GM21723 (cell line): Measurements from ENCODE around the gene ATAD3A.
"Not testable (repeated sequence)": the region's sequence is repeated elsewhere in the genome, so short reads cannot be mapped to it uniquely, and the experiment has no call there.

Source experiments
- ATAC-seq: cut with Tn5 transposase; IDR thresholded peaks from one replicate; pipeline ENCODE4 v1.9.1; 2021; ENCODE audit warnings: mild to moderate bottlenecking, moderate library complexity; ENCODE audit not compliant: unreplicated experiment

The ATAD3A gene

DNA sequence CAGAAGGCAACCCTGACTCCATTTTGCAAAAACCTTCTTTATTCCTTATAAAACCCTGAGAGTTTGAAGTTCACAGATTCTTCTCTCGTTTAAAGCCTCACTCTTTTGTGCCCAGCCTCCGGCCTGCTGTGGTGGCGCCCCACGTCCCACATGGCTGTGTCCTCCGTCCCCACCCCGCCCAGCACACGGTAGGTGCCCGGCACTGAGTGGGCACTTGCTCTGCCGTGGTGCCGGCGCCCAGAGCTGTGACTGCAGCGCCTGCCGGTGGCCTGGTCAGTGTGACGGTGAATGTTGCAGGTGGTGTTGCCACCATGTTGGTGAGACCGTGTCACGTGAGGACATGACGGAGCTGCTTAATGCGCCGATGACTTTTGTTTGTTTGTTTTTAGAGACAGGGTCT is 9.4 kb downstream of the ATAD3A start:
- ATAC-seq = no peak

DNA sequence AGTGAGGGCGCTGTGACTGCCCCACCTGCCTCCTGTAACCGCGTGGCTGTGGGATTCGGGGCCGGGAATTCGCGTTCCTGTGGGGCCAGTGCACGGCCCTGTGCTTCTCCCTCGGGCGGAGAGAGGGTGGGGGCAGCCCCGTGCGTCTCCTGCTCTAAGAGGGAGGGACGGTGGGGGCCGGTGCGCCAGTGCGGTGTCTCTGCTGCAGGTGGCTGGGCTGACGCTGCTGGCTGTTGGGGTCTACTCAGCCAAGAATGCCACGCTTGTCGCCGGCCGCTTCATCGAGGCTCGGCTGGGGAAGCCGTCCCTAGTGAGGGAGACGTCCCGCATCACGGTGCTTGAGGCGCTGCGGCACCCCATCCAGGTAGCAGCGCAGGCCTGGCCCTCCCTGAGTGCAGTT is 10.6 kb downstream of the ATAD3A start:
- ATAC-seq = not testable (repeated sequence)

DNA sequence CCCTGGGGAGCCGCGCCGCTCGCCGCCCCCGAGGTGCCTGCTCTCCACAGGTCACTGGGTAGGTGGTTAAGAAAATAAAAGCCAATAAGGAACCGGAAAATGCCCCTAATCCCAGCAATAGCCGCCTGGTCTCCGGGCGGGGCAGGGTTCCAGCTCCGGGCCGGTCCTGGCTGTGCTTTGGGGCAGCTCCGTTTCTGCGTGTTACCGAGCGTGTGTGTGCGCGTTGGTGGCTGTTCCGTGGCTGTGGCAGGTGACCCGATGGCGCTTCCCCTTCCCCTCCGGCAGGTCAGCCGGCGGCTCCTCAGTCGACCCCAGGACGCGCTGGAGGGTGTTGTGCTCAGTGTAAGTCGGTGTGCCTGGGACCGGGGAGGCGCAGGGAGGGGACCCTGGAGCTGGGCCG is 11.3 kb downstream of the ATAD3A start:
- not testable (repeated sequence) for ATAC-seq

DNA sequence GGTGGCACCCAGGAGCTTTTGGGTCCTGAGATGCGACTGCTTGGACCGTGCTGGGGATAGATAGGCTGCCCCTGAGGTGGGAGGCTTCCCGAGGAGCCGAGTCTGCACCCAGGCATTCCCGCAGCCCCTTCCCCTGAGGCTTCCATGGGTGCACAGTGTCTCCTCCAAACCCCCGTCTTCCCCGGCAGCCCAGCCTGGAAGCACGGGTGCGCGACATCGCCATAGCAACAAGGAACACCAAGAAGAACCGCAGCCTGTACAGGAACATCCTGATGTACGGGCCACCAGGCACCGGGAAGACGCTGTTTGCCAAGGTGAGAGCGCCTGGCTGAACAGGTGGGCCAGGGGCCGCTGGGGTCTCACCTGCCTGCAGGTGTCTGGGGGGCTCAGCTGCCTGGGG is 11.7 kb downstream of the ATAD3A start:
- ATAC-seq = not testable (repeated sequence)

DNA sequence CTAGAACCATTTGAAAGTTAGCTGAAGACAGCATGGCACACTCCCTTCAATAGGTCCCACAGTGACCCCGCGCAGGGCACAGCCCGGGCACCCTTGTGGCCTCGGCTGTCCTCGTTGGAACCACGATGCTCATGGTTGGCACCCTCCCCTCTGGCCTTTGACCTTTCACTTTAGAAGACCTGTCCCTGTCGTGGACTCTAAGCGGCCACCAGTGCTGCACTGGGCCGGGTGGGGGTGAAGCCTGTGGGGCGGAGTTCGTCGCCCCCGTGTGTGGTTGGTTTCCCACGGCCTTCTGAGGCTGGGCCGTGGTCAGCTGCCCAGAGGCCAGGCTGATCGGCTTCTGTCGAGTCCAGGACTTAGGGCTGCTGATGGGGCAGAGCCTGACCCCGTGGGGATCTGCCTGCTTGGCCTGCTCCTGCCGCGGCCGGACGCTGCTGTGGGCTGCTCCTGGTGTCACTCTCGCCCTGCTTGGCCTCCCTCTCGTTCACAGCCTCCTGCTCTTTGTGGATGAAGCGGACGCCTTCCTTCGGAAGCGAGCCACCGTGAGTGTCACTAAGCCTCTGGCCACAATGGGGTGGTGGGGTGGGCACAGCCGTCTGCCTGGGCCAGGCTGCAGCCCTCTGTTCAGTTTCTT is 12.9 kb downstream of the ATAD3A start:
- not testable (repeated sequence) for ATAC-seq

DNA sequence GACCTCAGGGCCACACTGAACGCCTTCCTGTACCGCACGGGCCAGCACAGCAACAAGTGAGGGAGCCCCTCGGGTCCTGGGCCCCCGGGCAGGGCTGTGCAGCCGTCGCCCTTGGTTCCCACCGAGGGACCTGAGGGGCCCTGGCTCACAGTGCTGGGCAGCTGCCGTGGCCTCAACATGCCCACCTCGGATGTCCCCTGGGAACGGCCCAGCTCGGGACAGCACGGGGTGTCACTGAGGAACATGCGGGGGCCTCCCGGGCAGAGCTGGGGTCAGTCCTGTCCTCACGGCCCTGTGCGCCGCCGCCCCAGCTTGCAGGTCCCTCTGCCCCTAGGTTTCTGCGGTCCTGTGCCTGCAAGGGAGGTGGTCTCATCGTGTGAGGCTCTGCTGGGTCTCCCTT is 14.5 kb downstream of the ATAD3A start:
- ATAC-seq = not testable (repeated sequence)

DNA sequence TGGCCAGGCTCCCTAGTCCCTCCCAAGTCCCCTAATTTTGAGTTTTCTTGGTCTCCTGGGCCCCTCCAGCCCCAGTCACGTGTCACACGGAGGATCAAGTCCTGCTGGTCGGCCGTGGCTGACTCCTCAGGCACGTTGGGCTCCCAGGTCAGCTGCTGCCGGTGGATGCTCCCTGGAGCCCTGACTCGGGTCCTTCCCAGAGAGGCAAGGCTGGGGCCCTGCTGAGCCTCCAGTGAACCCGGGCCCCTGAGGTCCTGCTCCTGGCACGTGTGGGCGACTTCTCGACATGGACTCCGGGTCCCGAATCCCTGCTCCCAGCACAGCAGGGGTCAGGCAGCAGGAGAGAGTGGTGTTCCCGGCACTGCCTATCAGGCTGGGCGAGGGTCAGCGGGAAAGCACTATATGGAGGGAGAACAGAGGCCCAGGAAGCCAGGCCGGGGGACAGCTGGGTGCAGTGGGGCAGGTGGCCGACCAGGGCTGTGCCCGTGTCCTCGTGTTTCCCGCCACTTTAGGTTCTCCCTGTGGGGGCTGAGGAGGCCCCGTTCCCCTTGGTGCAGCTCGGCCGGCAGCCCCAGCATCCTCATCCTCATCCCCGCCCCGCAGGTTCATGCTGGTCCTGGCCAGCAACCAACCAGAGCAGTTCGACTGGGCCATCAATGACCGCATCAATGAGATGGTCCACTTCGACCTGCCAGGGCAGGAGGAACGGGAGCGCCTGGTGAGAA is 15.3 kb downstream of the ATAD3A start:
- no peak for ATAC-seq

DNA sequence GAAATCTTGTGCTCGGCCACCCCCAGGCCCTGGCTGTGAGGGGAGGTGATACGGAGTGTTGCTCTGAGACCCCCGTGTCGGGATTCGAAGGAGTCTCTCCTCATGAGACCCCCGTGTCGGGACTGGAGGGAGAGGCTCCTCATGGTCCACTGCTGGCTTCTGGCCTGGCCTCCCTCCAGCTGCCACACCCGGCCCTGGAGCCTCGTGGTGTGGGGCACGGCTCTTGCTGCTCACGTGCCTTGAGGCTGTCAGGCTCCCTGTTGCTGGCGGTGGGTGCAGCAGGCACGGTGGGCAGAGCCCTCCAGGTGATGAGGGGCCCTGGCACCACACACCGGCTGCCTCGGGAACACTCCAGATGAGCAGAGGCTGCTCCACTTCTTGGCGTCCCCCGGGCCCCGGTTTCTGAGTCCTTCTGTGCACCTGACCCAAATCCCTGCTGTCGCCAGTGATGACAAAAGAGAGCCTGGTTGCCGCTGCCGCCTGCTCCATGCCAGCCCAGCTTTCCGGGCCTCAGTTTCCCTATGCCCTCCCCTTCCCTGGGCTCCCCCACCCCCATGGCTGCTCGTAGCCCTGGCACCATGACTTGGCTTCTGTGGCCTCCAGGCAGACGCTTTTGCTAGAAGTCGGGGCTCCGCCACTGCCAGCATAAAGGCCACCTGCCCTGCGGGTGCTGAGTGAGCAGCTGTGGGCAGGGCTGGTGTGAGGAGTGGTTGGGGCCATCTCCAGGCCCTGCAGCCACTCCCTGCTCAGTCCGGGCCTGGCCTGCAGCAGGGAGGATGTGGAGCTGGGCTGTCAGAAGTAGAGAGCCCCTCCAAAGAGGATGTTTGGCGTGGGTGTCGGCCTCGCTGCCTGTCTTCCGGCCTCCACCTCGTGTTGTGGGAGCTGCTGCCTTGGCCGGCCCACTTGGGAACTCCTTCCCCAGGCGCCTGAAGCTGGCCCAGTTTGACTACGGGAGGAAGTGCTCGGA is 16.6 kb downstream of the ATAD3A start:
- ATAC-seq = no peak

DNA sequence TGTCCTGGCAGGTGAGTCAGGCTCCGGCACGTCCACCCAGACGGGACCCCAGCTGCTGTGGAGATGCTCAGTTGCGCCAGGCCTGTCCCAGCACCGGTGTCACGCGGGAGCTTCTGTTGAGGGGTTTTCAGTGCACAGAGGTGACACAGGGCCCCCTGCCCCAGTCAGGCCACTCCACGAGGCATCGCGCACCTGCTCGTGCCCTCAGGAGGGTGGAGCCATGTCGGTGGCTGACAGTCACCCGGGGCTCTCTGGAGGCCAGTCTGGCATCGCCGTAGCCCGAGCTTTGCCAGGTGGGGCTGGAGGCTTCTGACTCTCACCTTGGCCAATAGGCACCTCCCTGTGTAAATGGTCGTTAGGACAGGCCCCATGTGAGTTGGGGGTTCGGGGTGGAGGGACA is 17.4 kb downstream of the ATAD3A start:
- ATAC-seq = no peak

DNA sequence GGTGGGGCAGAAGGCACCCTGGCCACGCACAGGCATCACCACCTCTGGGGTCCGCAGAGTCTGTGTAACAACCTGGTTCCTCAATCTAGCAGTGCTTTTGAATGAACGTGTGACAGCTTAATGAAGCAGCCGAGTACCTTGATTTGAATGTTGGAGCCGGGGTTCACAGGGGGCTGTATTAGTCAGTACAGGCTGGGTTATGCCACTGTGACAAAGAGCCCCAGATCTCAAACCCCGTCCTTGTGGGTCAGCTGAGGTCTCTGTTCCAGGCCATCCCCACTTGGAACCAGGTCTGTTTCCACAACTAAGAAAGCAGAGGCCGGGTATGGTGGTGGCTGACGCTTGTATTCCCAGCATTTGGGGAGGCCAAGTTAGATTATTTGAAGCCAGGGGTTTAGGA is 18.0 kb downstream of the ATAD3A start:
- ATAC-seq = no peak

DNA sequence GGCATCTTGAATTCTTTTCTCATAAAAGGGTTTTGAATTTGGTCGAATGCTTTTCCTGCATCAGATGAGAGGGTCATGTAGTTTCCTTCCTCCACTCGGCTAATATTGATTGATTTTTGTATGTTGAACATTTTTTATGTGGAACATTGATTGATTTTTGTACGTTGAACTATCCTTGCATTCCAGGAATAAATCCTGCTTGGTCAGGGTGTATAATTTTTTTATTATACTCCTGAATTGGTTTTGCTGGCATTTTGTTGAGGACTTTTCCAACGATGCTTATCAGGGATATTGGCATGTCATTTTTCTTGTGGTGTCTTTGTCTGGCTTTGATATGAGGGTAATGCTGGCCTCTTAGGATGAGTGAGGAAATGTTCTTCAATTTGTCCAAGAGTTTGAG is 20.0 kb downstream of the ATAD3A start:
- ATAC-seq = no peak

DNA sequence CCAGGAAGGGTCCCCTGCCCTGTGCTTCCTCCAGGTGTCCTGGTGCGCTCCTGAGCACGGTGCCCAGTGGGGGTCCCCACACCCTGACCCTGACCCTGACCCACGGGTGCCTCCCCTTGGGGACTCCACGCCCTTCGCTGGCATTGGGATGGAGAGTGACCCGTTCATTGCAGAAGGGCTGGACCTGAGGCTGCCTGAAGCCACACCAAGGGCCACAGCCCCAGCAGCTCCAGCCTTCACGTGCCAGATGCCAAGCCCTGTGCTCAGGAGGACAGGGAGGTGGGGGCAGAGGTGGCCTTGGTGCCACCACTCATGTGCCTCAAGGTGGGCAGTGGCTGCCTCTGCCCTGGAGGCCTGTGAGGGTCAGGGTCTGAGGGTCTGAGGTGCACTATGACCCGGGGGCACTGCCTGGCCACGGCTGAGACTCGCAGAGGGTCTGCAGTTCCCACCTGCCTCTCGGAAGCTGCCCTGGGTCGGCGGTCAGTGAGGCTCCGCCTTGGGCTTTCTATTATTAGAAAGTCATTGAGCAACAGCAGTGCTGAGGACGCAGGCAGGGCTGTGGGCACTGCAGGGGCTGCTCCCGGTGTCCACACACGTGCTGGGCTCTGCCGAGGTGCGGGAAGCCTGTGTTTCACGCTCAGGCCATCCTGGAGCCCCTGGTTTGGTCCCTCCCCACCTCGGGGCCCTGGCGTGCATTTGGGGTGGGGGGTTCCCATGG is 21.4 kb downstream of the ATAD3A start:
- not testable (repeated sequence) for ATAC-seq

DNA sequence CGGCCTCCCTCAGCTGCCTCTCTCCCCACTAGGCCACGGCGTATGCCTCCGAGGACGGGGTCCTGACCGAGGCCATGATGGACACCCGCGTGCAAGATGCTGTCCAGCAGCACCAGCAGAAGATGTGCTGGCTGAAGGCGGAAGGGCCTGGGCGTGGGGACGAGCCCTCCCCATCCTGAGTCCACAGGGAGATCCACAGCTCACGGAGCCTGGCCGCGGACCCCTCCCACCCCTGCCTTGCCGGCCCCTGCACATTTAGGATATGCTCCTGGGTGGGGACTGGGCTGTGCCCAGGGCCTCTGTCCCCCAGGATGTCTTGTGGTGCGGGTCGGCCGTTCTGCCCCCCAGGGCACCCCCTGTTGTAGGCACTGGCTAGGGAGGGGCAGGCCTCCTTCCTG is 21.9 kb downstream of the ATAD3A start:
- ATAC-seq = not testable (repeated sequence)

DNA sequence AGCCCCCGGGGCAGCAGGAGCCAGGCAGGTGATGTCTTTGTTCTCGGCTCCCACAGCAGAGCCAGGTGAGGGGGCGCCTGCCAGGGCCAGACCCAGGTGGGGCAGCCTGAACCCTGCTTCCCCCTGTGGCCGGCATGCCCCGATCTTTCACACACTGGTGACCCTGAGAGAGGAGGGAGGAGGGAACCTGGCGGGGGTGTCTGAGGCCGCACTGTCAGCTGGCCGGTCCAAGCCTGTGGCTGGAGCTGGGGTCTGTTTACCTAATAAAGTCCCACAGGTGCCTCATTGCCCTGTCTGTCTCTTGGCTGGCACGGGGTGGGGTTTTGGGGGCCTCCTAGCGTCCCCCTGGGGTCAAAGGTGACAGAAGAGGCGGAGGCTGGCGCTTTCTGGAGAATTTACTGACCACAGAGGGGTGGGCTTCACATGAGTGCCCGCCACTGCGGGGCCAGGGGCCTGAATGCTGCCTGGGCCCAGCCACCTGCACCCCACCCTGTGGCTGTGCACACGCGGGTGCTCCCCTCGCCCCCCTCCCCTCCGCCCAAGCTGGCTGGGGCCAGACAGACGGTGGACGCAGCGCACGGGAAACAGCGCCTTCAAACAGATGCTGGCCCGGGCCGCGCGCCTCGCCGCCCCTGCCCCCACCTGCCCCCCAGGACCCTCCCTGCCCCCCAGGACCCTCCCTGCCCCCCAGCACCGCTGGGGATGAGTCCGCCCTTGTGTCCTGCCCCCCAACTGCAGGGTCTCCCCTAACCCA is 22.6 kb downstream of the ATAD3A start:
- no peak for ATAC-seq

DNA sequence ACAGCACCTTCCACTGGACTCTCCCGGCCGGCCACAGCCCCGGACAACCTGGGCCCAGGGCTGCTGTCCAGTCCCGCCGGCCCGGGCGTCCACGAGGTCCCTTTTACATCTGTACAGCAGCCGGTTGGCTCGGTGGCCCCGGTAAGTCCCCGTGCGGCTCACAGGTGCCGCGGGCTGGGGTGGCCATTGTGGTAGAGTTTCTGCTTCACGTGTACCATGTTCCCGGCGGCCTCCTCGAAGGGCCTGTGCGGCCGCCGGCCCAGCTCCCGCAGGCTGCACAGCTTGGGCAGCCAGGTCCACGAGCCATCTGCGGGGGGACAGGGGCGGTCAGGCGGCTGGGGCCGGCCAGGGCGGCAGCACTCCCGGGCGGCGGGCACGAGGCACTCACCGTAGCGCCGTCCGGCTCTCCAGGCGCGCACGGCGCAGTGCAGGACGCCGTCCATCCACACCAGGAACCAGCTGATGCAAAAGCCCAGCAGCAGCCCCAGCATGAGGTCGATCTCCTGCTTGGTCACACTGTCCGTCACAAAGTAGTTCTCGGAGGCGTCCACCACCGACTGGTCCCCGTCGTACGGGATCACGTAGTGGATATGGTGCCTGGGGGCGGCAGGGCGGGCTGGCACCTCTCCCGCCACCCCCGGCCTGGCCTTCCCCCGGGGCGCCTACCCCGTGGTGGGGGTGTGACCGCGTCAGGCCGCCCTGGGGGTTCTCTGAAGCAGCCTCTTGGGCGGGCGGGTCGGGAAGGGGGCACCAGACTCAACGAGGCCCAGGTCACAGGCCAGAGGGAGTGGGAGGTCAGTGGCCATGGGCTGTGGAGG is 23.4 kb downstream of the ATAD3A start:
- no peak for ATAC-seq

DNA sequence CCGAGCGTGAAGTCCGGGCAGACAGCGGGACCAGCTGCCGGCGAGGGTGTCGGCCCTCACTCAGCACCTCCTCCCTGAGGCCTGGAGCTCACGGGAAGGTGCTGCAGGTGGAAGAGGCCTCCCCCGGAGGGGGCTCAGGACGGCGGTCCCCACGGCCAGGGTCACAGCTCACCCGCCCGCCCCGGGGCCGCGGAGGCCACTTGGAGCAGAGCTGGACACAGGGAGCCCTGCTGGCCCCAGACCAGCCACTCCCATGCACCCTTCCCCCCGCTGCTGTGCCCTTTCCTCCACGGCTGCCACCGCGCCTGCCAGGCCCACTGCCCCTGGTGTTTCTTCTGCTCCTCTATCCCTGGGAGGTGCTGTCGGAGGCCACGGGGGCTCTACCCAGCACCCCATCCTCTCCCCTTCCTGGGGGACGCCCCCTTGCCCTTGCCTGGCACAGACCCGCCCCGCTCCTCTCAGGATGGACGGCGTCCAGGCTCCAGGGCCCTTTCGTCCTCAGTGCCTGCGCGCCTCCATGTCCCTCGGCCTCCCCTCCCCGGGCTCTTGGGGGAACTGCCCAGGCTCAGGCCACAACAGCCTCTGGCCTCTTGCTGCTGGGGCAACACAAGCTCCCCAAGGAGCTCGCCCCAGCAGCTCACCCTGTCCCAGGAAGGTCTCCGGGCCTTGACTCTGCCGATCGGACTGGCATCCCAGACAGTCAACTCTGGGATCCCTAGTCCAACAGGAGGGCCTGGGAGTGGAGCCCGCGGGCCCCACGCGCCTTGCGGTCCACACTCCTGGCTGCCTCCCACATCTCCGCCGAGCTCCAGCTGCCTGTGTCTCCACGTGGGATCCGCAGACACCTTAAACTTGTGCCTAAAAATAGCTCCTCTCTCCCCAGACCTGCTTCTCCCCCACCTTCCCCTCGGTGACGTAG is 24.3 kb downstream of the ATAD3A start:
- no peak for ATAC-seq

DNA sequence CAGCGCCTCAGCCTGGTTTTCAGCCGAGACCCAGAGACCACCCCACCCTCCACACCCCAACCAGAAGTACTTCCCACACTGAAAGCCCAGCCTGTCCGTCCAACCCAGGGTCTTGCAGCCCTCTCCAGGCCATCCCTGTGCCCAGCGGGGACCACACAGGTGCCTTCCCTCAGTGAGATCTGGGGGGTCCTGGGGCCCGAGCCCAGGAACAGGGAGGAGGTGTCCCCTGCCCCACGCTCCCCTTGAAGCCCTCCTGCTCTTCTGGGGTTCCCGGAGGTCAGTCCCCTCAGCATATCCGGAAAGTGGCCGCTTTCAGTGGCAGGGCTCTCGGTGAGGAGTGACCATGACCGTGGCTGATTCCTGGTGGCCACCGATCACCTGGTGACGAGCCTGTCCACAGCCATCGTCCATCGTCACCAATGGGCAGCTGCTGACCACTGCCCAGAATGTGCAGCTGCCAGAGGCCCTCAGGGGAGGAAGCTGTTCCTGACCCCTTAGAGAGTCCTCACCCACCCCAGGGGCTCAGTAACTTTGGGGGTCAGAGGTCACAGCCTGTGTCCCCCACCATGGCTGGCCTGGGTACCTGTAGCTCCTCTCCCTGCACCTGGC is 25.1 kb downstream of the ATAD3A start:
- ATAC-seq = no peak
